ENCODE results near the gene LUC7L.

LUC7L gene

DNA sequence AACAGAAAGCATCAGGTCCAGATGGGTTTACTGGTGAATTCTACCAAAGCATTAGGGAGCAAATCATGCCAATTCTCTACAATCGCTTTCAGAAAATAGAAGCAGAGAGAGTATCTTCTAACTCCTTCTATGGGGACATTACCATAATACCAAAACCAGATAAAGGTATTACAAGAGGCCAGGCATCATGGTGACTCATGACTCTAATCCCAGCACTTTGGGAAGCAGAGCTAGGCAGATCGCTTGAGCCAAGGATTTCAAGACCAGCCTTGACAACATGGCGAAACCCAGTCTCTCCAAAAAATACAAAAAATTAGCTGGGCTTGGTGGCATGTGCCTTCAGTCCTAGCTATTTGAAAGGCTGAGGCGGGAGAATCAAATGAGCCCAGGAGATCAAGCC, 26.0 kb downstream of the LUC7L start:
- TF ChIP-seq, protein P1, sequence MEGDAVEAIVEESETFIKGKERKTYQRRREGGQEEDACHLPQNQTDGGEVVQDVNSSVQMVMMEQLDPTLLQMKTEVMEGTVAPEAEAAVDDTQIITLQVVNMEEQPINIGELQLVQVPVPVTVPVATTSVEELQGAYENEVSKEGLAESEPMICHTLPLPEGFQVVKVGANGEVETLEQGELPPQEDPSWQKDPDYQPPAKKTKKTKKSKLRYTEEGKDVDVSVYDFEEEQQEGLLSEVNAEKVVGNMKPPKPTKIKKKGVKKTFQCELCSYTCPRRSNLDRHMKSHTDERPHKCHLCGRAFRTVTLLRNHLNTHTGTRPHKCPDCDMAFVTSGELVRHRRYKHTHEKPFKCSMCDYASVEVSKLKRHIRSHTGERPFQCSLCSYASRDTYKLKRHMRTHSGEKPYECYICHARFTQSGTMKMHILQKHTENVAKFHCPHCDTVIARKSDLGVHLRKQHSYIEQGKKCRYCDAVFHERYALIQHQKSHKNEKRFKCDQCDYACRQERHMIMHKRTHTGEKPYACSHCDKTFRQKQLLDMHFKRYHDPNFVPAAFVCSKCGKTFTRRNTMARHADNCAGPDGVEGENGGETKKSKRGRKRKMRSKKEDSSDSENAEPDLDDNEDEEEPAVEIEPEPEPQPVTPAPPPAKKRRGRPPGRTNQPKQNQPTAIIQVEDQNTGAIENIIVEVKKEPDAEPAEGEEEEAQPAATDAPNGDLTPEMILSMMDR (conservative IDR thresholded peaks at IDR 0.05) = no peak
- no peak overlapping the region for H3K27ac ChIP-seq

DNA sequence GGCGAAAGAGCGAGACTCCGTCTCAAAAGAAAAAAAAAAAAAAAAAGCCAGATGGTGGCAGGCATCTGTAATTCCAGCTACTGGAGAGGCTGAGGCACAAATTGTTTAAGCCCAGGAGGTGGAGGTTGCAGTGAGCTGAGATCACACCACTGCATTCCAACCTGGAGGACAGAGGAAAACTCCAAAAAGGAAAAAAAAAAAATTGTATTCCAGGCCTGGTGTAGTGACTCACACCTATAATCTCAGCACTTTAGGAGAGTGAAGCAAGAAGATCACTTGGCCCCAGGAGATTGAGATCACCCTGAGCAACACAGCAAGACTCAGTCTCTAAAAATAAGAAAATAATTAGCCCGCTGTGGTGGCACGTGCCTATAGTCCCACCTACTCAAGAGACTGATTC, 28.9 kb downstream of the LUC7L start:
- H3K27ac ChIP-seq = no peak overlapping the region
- TF ChIP-seq, protein P1 (conservative IDR thresholded peaks at IDR 0.05) = no peak

DNA sequence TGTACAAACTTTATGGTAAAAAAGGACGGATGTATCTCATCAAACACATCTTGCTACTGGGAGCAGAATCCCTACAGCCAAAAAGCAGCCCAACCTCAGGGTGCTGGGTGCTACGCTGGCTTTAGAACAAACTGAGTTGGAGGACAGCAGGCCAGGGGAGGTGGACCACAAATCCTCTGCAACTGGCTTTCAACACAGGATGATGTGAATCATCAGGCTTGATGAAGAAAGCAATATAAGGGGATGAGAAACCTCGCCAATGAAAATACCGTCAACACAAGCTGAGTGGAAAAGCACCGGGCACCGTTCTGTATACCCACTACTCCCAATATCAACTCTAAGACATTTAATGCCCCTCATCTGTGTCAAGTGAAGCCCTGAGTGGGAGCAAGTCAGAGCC, 34.7 kb downstream of the LUC7L start:
- TF ChIP-seq, protein P1 (conservative IDR thresholded peaks at IDR 0.05) = no peak
- H3K27ac ChIP-seq = no peak overlapping the region

DNA sequence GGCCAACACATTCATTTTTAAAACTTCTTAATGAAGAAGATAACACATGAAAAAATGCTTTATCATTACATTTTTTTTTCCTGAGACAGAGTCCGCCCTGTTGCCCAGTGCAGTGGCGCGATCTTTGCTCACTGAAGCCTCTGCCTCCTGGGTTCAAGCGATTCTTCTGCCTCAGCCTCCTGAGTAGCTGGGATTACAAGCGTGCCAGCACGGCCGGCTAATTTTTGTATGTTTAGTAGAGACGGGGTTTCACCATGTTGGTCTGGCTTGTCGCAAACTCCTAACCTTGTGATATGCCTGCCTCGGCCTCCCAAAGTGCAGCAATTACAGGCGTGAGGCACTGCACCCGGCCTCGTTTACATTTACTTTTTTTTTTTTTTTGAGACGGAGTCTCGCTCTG, 35.8 kb downstream of the LUC7L start:
- TF ChIP-seq, protein P1 (conservative IDR thresholded peaks at IDR 0.05) = no peak
- no peak overlapping the region for H3K27ac ChIP-seq

DNA sequence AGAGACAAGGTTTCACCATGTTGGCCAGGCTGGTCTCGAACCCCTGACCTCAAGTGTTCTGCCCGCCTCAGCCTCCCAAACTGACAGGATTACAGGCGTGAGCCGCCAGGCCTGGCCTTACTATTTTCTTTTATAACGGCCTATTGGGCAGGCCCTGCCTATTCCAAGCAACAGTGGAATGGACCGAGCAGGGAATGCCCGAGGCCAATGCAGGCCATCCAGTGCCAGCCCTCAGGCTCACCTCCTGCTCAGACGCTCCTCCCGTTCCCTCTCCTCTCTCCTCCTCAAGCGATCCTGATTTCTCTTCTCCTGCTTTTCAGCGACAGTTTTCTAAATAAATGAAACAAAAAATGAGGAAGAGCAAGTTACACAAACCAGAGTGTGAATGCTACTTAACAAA, 36.6 kb downstream of the LUC7L start:
- no peak overlapping the region for H3K27ac ChIP-seq
- TF ChIP-seq, protein P1 (conservative IDR thresholded peaks at IDR 0.05) = no peak

DNA sequence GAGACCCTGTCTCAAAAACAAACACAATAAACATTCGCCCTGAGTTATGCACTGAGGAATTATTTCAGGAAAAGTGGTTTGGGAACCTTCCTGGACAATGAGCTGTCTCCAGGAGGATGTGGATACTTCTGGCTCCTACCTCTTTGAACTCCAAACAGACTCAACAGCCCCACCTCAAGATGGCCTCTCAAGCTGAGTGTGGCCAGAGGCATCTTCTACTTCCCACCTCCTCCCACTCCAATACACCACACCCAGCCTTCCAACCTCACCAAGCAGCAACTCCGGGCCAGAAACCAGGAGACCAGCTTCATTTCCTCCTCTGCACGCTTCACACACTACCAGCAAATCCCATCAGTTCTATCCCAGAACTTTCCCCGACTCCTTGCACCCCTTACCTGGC, 37.4 kb downstream of the LUC7L start:
- H3K27ac ChIP-seq = no peak overlapping the region
- TF ChIP-seq, protein P1 (conservative IDR thresholded peaks at IDR 0.05) = no peak

DNA sequence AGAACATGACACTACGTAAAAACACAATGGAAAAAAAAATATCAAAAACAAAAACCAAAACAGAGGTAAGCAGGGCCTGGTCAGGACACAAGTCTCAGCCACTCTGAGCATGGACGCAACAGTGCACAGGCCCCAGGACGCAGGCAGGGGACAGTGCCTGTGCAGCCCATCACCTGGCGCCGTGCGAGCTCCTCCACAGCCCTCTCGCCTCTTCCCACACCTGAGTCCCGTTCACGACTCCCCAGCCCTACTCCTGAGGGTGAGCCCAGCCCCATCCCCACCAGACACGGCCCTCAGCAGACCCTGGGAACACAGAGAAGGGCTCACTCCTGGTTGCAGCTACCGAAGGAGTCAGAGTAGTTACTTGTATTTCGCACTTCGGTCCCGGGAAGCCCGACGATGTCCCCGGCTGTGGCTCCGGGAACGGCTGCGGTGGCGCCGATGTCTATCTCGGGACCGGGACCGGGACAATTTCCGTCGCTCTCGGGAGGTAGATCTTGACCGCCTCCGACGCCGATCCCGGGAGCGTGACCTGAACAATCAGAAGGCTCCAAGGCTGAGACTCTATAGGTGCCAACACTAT, 39.6 kb downstream of the LUC7L start:
- H3K27ac ChIP-seq = no peak overlapping the region
- TF ChIP-seq, protein P1 (conservative IDR thresholded peaks at IDR 0.05) = no peak
